Adrenal gland (tissue), 12 donors: Measurements from ENCODE around the gene SLC24A3. TPM values are rescaled to one million over a fixed set of nuclear protein-coding genes. Genes with fewer than 3 reads are reported as not detected.

ENCODE experiments used
- DNase-seq, 7 donors: peaks; one replicate each; pipeline ENCODE4 v3.0.0-alpha.2; 2019 to 2020
- H3K27ac ChIP-seq, 5 donors: fragments of 200-600 bp; sonication (generic) in 4 of 5; 1 replicate in 3 of 5; 2 replicates in 2 of 5; pipeline versions ENCODE4 v1.5.1 to v1.8.0; 2016 to 2020; ENCODE audit warnings: mild to moderate bottlenecking in 1 of 5
- H3K27me3 ChIP-seq: fragments of 200-600 bp; 2 replicates; pipeline ENCODE4 v1.8.0; 2021
- H3K36me3 ChIP-seq, 2 donors: fragments of 200-600 bp; replicated peaks in 1 of 2; 1 replicate in 1 of 2; 2 replicates in 1 of 2; pipeline versions ENCODE4 v1.5.1 to v1.8.0; 2018 to 2022
- H3K4me1 ChIP-seq, 2 donors: fragments of 200-600 bp; replicated peaks in 1 of 2; 1 replicate in 1 of 2; 2 replicates in 1 of 2; pipeline versions ENCODE4 v1.5.1 to v1.8.0; 2018 to 2021
- H3K4me3 ChIP-seq, 4 donors: fragments of 200-600 bp; sonication (generic) in 3 of 4; one replicate each; pipeline ENCODE4 v1.5.1; 2016 to 2018
- H3K9me3 ChIP-seq, 3 donors: fragments of 200-600 bp; sonication (generic) in 1 of 3; replicated peaks in 1 of 3; 1 replicate in 2 of 3; 2 replicates in 1 of 3; pipeline versions ENCODE4 v1.5.1 to v1.8.0; 2016 to 2021
- CTCF ChIP-seq, 6 experiments: fragments of 450-650 bp in 4 of 6; fragments of 200-600 bp in 2 of 6; sonication (generic) in 1 of 6; IDR thresholded peaks; 1 replicate in 5 of 6; 2 replicates in 1 of 6; pipeline versions ENCODE4 v1.5.1 to v1.8.0; 2016 to 2021; ENCODE audit warnings: antibody characterized with exemption in 6 of 6, mild to moderate bottlenecking in 2 of 6, moderate library complexity in 1 of 6
- POLR2A ChIP-seq, 2 donors: fragments of 450-650 bp; IDR thresholded peaks; one replicate each; pipeline ENCODE4 v1.6.1; 2017; ENCODE audit warnings: antibody characterized with exemption in 2 of 2, mild to moderate bottlenecking in 2 of 2, moderate library complexity in 1 of 2
- WGBS, 4 donors: extraction: QIAGEN DNeasy Blood & Tissue Kit in 2 of 4; methylation state at CpG; one replicate each; pipeline versions ENCODE4 v1.1.5 to v1.1.7; 2013 to 2017; 5-methylcytosine and 5-hydroxymethylcytosine counted together
- intact Hi-C, 2 donors: fragments of 100-400 bp; cut with DNase I; formaldehyde crosslinking; loops; one replicate each; pipeline versions ENCODE4 v1.14.1 to v1.15.0; 2022 to 2023
- polyA plus RNA-seq, 3 donors: library from polyadenylated mRNA; stranded (reverse); fragments of 200-250 nt in 2 of 3; fragments of 350-450 nt in 1 of 3; fragmentation: Illumina TruSeq in 1 of 3; extraction: RNeasy Lipid Tissue Mini Kit (QIAGEN cat#74804) in 1 of 3; gene quantifications; one replicate each; pipeline ENCODE4 v1.2.3, GENCODE V29; 2013 to 2014
- total RNA-seq, 9 donors: library from RNA; depleted of rRNA in 4 of 9; stranded (reverse); fragments of >200 nt in 4 of 9; fragments of 120-200 nt in 1 of 9; fragmentation: NEBNext Ultra II Directional in 1 of 9; extraction: Animal tissue kit (Norgen Biotek cat#: 25700) in 1 of 9; gene quantifications; one replicate each; pipeline versions ENCODE4 v1.1.0 to v1.2.4, GENCODE V29; 2013 to 2023
- donor health status: healthy with polysubstance abuse.
- donor health status: Bipolar disorder and iron deficiency.
- donor health status: DM: yes; HTN: yes; CAD: no.
- donor health status: DM: no; HTN: no; CAD: no.
- donor health status: DM: no; HTN: no; CAD: no.
- donor health status: DM: yes; HTN: yes; CAD: no.

SLC24A3 gene
- total and polyA plus RNA-seq, 12 donors: 0.89 to 44.4 (median 2.7) TPM

- intact Hi-C loops: no loop called here
- Histone ChIP-seq H3K9me3 (no peaks in the 10 kb centered on the region), H3K27me3 (no peaks in the 10 kb centered on the region), H3K4me3 (no peak overlapping the region), H3K27ac (no peak overlapping the region), H3K4me1 (no peaks in the 10 kb centered on the region), H3K36me3 (no peaks in the 10 kb centered on the region)
- TF ChIP-seq POLR2A (IDR thresholded peaks at IDR 0.05) (no peak), CTCF (IDR thresholded peaks at IDR 0.05) (no peak)
- no peak for DNase-seq
Observed at GRCh38 chr20:19387251-19387650, 174.8 kb downstream of the SLC24A3 start.

GRCh38 chr20:19392344-19393130 is 180.1 kb downstream of the SLC24A3 start:
- no peak for DNase-seq
- no peak for TF ChIP-seq CTCF (IDR thresholded peaks at IDR 0.05)
- no peak for TF ChIP-seq POLR2A (IDR thresholded peaks at IDR 0.05)
- Histone ChIP-seq H3K4me3 (no peak overlapping the region), H3K27me3 (no peaks in the 10 kb centered on the region), H3K9me3 (no peaks in the 10 kb centered on the region), H3K36me3 (no peaks in the 10 kb centered on the region), H3K27ac (no peak overlapping the region), H3K4me1 (no peaks in the 10 kb centered on the region)
- 71 to 84% (median 81%) methylated on average over 2 of the region's 2 CpGs for WGBS, 4 donors
- intact Hi-C loops: no loop called here

- Histone ChIP-seq H3K4me3 (no peak overlapping the region), H3K27ac (no peak overlapping the region), H3K4me1 (no peaks in the 10 kb centered on the region), H3K9me3 (peaks cover 0 to 6% (median 0%) of the 10 kb centered on the region in 3 donors), H3K27me3 (no peaks in the 10 kb centered on the region), H3K36me3 (no peaks in the 10 kb centered on the region)
- 65 to 75% (median 70%) methylated on average over 3 of the region's 3 CpGs for WGBS, 4 donors
- DNase-seq: no peak
- intact Hi-C loops: no loop called here
- TF ChIP-seq CTCF (IDR thresholded peaks at IDR 0.05) (no peak), POLR2A (IDR thresholded peaks at IDR 0.05) (no peak)
Observed at GRCh38 chr20:19396460-19397081, 184.1 kb downstream of the SLC24A3 start.

GRCh38 chr20:19397226-19397625 is 184.8 kb downstream of the SLC24A3 start:
- 74 to 77% (median 76%) methylated on average over 3 of the region's 3 CpGs for WGBS, 4 donors
- Histone ChIP-seq H3K36me3 (no peaks in the 10 kb centered on the region), H3K27ac (no peak overlapping the region), H3K4me3 (no peak overlapping the region), H3K9me3 (peaks cover 0 to 6% (median 0%) of the 10 kb centered on the region in 3 donors), H3K4me1 (no peaks in the 10 kb centered on the region), H3K27me3 (no peaks in the 10 kb centered on the region)
- no peak for DNase-seq
- intact Hi-C loops: no loop called here
- TF ChIP-seq POLR2A (IDR thresholded peaks at IDR 0.05) (no peak), CTCF (IDR thresholded peaks at IDR 0.05) (no peak)
